Neutrophil (primary cell): ENCODE results near the gene FAM222B.
A peak's percentile ranks its signal among the peaks of the same experiment; 100 is the strongest.
"Not testable (repeated sequence)": the region's sequence is repeated elsewhere in the genome, so short reads cannot be mapped to it uniquely, and the experiment has no call there.

ENCODE experiments used
- H3K27ac ChIP-seq: fragments of 200-600 bp; sonication (generic); 2 replicates; pipeline ENCODE4 v1.5.1; 2016; ENCODE audit warnings: mild to moderate bottlenecking, moderate library complexity
- H3K27me3 ChIP-seq: fragments of 200-600 bp; sonication (generic); 2 replicates; pipeline ENCODE4 v1.6.0; 2016; ENCODE audit warnings: mild to moderate bottlenecking
- H3K36me3 ChIP-seq: fragments of 200-600 bp; sonication (generic); 2 replicates; pipeline ENCODE4 v1.5.1; 2017
- H3K4me1 ChIP-seq, 2 experiments: fragments of 200-600 bp in 1 of 2; sonication (generic) in 1 of 2; 1 replicate in 1 of 2; 2 replicates in 1 of 2; pipeline versions ENCODE4 v1.5.1 to v1.6.1; 2013 to 2016; ENCODE audit warnings: low read depth in 1 of 2, low read length in 1 of 2, mild to moderate bottlenecking in 1 of 2, moderate library complexity in 1 of 2; ENCODE audit not compliant: control insufficient read depth in 1 of 2, insufficient read depth in 1 of 2
- H3K4me3 ChIP-seq, 2 experiments: fragments of 200-600 bp in 1 of 2; sonication (generic) in 1 of 2; 1 replicate in 1 of 2; 2 replicates in 1 of 2; pipeline ENCODE4 v1.5.1; 2013 to 2016; ENCODE audit warnings: low read depth in 1 of 2, low read length in 1 of 2, mild to moderate bottlenecking in 1 of 2, moderate library complexity in 1 of 2
- H3K9me3 ChIP-seq: fragments of 200-600 bp; sonication (generic); 2 replicates; pipeline ENCODE4 v1.5.1; 2016
- CTCF ChIP-seq: fragments of 200-600 bp; sonication (generic); IDR thresholded peaks from 2 replicates; pipeline ENCODE4 v1.5.1; 2016; ENCODE audit warnings: antibody characterized with exemption

FAM222B gene

GRCh38 chr17:28722417-28723158, 120.0 kb downstream of the FAM222B start:
- TF ChIP-seq CTCF, result no peak
- no peaks in the 10 kb centered on the region for H3K9me3 ChIP-seq
- H3K27me3 ChIP-seq, result peaks cover 32% of the 10 kb centered on the region
- no peak overlapping the region for H3K4me3 ChIP-seq
- no peak overlapping the region for H3K27ac ChIP-seq
- peaks cover 22% of the 10 kb centered on the region for H3K36me3 ChIP-seq
- H3K4me1 ChIP-seq, result peaks cover 52 to 56% of the 10 kb centered on the region in 2 experiments

- H3K4me1 ChIP-seq, result peaks cover 47 to 49% of the 10 kb centered on the region in 2 experiments
- H3K27me3 ChIP-seq, result peaks cover 41% of the 10 kb centered on the region
- peak overlapping the region; percentile 80 for H3K27ac ChIP-seq
- peaks cover 22% of the 10 kb centered on the region for H3K36me3 ChIP-seq
- H3K4me3 ChIP-seq, result peak overlapping the region; percentile 88 to 98
- H3K9me3 ChIP-seq, result not testable (repeated sequence)
Measured at GRCh38 chr17:28720997-28721329, 121.6 kb downstream of the FAM222B start.

GRCh38 chr17:28720247-28720996, 122.2 kb downstream of the FAM222B start:
- Histone ChIP-seq H3K27ac (peak overlapping the region; percentile 80), H3K4me3 (peak overlapping the region; percentile 88 to 98), H3K9me3 (no peaks in the 10 kb centered on the region), H3K4me1 (peaks cover 42 to 44% of the 10 kb centered on the region in 2 experiments), H3K27me3 (peaks cover 39% of the 10 kb centered on the region), H3K36me3 (peaks cover 22% of the 10 kb centered on the region)
- TF ChIP-seq CTCF, result no peak

- no peak for TF ChIP-seq CTCF
- Histone ChIP-seq H3K4me3 (peak overlapping the region; percentile 88 to 98), H3K9me3 (no peaks in the 10 kb centered on the region), H3K27ac (peak overlapping the region; percentile 80), H3K36me3 (peaks cover 15% of the 10 kb centered on the region), H3K27me3 (peaks cover 31% of the 10 kb centered on the region), H3K4me1 (peaks cover 37 to 41% of the 10 kb centered on the region in 2 experiments)
Measured at GRCh38 chr17:28719021-28719433, 123.6 kb downstream of the FAM222B start.

- no peaks in the 10 kb centered on the region for H3K9me3 ChIP-seq
- TF ChIP-seq CTCF, result no peak
- peaks cover 37 to 41% of the 10 kb centered on the region in 2 experiments for H3K4me1 ChIP-seq
- H3K27ac ChIP-seq, result no peak overlapping the region
- H3K36me3 ChIP-seq, result peaks cover 11% of the 10 kb centered on the region
- H3K27me3 ChIP-seq, result peaks cover 31% of the 10 kb centered on the region
- peak overlapping the region in 1 of 2 experiments; percentile 6 for H3K4me3 ChIP-seq
Measured at GRCh38 chr17:28718333-28719020, 124.1 kb downstream of the FAM222B start.
